ENCODE measurements around the gene TRDMT1.

- no peak for TF ChIP-seq CTCF (conservative IDR thresholded peaks at IDR 0.05)
- no peak for TF ChIP-seq EZH2 (IDR thresholded peaks at IDR 0.05; ENCODE audit: low read depth)
Measured at GRCh38 chr10:17247210-17247609, 45.7 kb upstream of the TRDMT1 start.
